SK-N-DZ (cell line): ENCODE measurements around the gene GJA4.
"Not testable (repeated sequence)": the region's sequence is repeated elsewhere in the genome, so short reads cannot be mapped to it uniquely, and the experiment has no call there.

Source experiments
- DNase-seq: peaks from one replicate; pipeline ENCODE4 v3.0.0-alpha.2; 2015; ENCODE audit warnings: low spot score

Gene GJA4

GRCh38 chr1:34768856-34769255 lies 23.9 kb upstream of the GJA4 start:
- DNase-seq = no peak

GRCh38 chr1:34770891-34771504 lies 21.8 kb upstream of the GJA4 start:
- no peak for DNase-seq

- DNase-seq = peak; percentile 10
Measured at GRCh38 chr1:34771573-34772371, 21.0 kb upstream of the GJA4 start.

- DNase-seq = not testable (repeated sequence)
Measured at GRCh38 chr1:34773114-34773513, 19.7 kb upstream of the GJA4 start.

- no peak for DNase-seq
Measured at GRCh38 chr1:34774957-34775356, 17.8 kb upstream of the GJA4 start.

- DNase-seq = no peak
Measured at GRCh38 chr1:34776911-34777310, 15.9 kb upstream of the GJA4 start.

- no peak for DNase-seq
Measured at GRCh38 chr1:34777519-34778321, 15.1 kb upstream of the GJA4 start.

- DNase-seq = no peak
Measured at GRCh38 chr1:34778381-34778780, 14.4 kb upstream of the GJA4 start.

- DNase-seq = no peak
Measured at GRCh38 chr1:34779005-34779404, 13.8 kb upstream of the GJA4 start.

- DNase-seq = no peak
Measured at GRCh38 chr1:34779526-34779925, 13.3 kb upstream of the GJA4 start.

- no peak for DNase-seq
Measured at GRCh38 chr1:34779962-34780361, 12.8 kb upstream of the GJA4 start.

GRCh38 chr1:34780528-34780927 lies 12.3 kb upstream of the GJA4 start:
- no peak for DNase-seq

- DNase-seq = no peak
Measured at GRCh38 chr1:34781071-34781843, 11.5 kb upstream of the GJA4 start, which contains the start of gene GJB3. Gene GJB3 (plus strand): TSS chr1:34781214. CDS start chr1:34784763, 3,549 bp downstream.

GRCh38 chr1:34781844-34782391 lies 10.9 kb upstream of the GJA4 start:
- DNase-seq = no peak

- no peak for DNase-seq
Measured at GRCh38 chr1:34784751-34785221, 8.0 kb upstream of the GJA4 start.

GRCh38 chr1:34785231-34785874 lies 7.4 kb upstream of the GJA4 start:
- DNase-seq = no peak

- DNase-seq = no peak
Measured at GRCh38 chr1:34785875-34786470, 6.8 kb upstream of the GJA4 start.

GRCh38 chr1:34786521-34787325 lies 6.1 kb upstream of the GJA4 start:
- DNase-seq = peak; percentile 58
